ENCODE measurements around the gene ABO.
"Not testable (repeated sequence)": the region's sequence is repeated elsewhere in the genome, so short reads cannot be mapped to it uniquely, and the experiment has no call there.

ABO gene

GRCh38 chr9:133306242-133307204 is 31.5 kb upstream of the ABO start:
- no peak for DNase-seq (ENCODE audit: low read depth, low spot score)
- no peaks in the 10 kb centered on the region for H3K4me1 ChIP-seq (ENCODE audit: control insufficient read depth, insufficient read depth, low read length)
- no peaks in the 10 kb centered on the region for H3K27me3 ChIP-seq (ENCODE audit: control insufficient read depth, insufficient read depth, low read length)
- H3K27ac ChIP-seq (ENCODE audit: low read length), result no peak overlapping the region
- H3K36me3 ChIP-seq (ENCODE audit: control insufficient read depth, insufficient read depth, low read length), result no peaks in the 10 kb centered on the region
- H3K4me3 ChIP-seq (ENCODE audit: low read length), result no peak overlapping the region
- no CpG with 5 or more reads among the region's 31 CpGs for WGBS (ENCODE audit: insufficient coverage, insufficient read length)
- no peaks in the 10 kb centered on the region for H3K9me3 ChIP-seq (ENCODE audit: control insufficient read depth, insufficient read depth, low read length)

- DNase-seq (ENCODE audit: low read depth, low spot score), result no peak
- Histone ChIP-seq H3K4me3 (ENCODE audit: low read length) (no peak overlapping the region), H3K9me3 (ENCODE audit: control insufficient read depth, insufficient read depth, low read length) (no peaks in the 10 kb centered on the region), H3K36me3 (ENCODE audit: control insufficient read depth, insufficient read depth, low read length) (no peaks in the 10 kb centered on the region), H3K27me3 (ENCODE audit: control insufficient read depth, insufficient read depth, low read length) (no peaks in the 10 kb centered on the region), H3K4me1 (ENCODE audit: control insufficient read depth, insufficient read depth, low read length) (no peaks in the 10 kb centered on the region), H3K27ac (ENCODE audit: low read length) (no peak overlapping the region)
- WGBS (ENCODE audit: insufficient coverage, insufficient read length), result no CpG with 5 or more reads among the region's 23 CpGs
Observed at GRCh38 chr9:133305731-133306130, 30.7 kb upstream of the ABO start.

DNA sequence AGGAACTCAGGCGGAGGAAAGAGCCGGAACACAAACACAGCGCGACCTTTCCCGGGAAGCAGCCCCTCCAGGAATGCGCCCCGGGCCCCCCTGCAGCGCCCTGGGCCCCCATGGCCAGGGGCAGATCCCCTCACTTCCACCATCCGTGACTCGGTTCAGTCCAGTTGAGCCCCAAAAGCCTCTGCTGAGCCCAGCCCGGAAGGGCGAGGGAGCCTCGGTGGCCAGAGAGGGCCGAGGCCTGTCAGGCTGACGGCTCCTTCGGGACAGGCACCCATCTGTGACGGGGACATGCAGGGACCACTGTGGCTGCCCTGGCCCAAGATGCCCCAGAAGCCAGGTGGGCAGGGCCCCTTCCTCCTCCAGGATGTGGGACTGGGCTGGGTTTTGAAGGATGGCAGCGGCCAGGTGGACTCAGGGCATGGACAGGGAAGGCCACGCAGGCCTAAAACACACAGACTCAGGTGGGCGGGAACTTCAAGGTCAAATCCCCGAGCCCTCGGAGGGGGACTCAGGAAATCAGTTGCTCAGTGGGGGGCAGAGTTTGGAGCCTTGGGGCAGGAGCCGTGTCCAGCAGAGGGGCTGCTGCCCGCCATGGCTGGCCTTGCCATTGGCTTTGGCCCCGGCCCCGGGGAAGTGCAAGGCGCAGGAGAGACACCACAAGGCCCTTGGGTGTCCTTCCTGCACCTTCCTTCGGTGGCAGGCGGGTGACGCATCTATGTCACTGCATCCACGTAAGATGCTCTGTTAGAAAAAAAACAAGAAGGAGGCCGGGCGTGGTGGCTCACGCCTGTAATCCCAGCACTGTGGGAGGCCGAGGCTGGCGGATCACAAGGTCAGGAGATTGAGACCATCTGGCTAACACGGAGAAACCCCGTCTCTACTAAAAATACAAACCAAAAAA is 29.7 kb upstream of the ABO start:
- Histone ChIP-seq H3K36me3 (ENCODE audit: control insufficient read depth, insufficient read depth, low read length) (no peaks in the 10 kb centered on the region), H3K27ac (ENCODE audit: low read length) (no peak overlapping the region), H3K27me3 (ENCODE audit: control insufficient read depth, insufficient read depth, low read length) (no peaks in the 10 kb centered on the region), H3K9me3 (ENCODE audit: control insufficient read depth, insufficient read depth, low read length) (no peaks in the 10 kb centered on the region), H3K4me3 (ENCODE audit: low read length) (no peak overlapping the region), H3K4me1 (ENCODE audit: control insufficient read depth, insufficient read depth, low read length) (no peaks in the 10 kb centered on the region)
- WGBS (ENCODE audit: insufficient coverage, insufficient read length), result no CpG with 5 or more reads among the region's 38 CpGs
- DNase-seq (ENCODE audit: low read depth, low spot score), result no peak

- Histone ChIP-seq H3K4me3 (ENCODE audit: low read length) (no peak overlapping the region), H3K4me1 (ENCODE audit: control insufficient read depth, insufficient read depth, low read length) (no peaks in the 10 kb centered on the region), H3K36me3 (ENCODE audit: control insufficient read depth, insufficient read depth, low read length) (no peaks in the 10 kb centered on the region), H3K27me3 (ENCODE audit: control insufficient read depth, insufficient read depth, low read length) (no peaks in the 10 kb centered on the region), H3K27ac (ENCODE audit: low read length) (no peak overlapping the region), H3K9me3 (ENCODE audit: control insufficient read depth, insufficient read depth, low read length) (no peaks in the 10 kb centered on the region)
- no CpG with 5 or more reads among the region's 13 CpGs for WGBS (ENCODE audit: insufficient coverage, insufficient read length)
- DNase-seq (ENCODE audit: low read depth, low spot score), result no peak
Observed at GRCh38 chr9:133304158-133304470, 29.1 kb upstream of the ABO start.

- Histone ChIP-seq H3K36me3 (ENCODE audit: control insufficient read depth, insufficient read depth, low read length) (no peaks in the 10 kb centered on the region), H3K27me3 (ENCODE audit: control insufficient read depth, insufficient read depth, low read length) (no peaks in the 10 kb centered on the region), H3K27ac (ENCODE audit: low read length) (no peak overlapping the region), H3K4me1 (ENCODE audit: control insufficient read depth, insufficient read depth, low read length) (no peaks in the 10 kb centered on the region), H3K4me3 (ENCODE audit: low read length) (no peak overlapping the region), H3K9me3 (ENCODE audit: control insufficient read depth, insufficient read depth, low read length) (no peaks in the 10 kb centered on the region)
- no CpG with 5 or more reads among the region's 26 CpGs for WGBS (ENCODE audit: insufficient coverage, insufficient read length)
- no peak for DNase-seq (ENCODE audit: low read depth, low spot score)
Observed at GRCh38 chr9:133303266-133304157, 28.5 kb upstream of the ABO start.

GRCh38 chr9:133301253-133302230 is 26.5 kb upstream of the ABO start:
- no CpG with 5 or more reads among the region's 13 CpGs for WGBS (ENCODE audit: insufficient coverage, insufficient read length)
- no peaks in the 10 kb centered on the region for H3K4me1 ChIP-seq (ENCODE audit: control insufficient read depth, insufficient read depth, low read length)

DNA sequence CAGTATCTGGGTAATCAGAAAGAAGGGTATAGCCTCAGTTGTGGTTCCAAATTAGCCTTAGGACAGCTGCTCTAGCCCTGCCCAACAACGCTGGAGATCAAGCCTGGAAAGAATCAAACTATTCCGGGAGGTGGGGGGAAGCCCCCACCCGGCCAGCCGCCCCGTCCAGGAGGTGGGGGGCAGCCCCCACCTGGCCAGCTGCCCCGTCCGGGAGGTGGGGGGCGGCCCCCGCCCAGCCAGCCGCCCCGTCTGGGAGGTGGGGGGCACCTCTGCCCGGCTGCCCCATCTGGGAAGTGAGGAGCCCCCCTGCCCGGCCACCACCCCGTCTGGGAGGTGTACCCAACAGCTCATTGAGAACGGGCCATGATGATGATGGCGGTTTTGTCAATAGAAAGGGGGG is 25.0 kb upstream of the ABO start:
- not testable (repeated sequence) for H3K4me1 ChIP-seq (ENCODE audit: control insufficient read depth, insufficient read depth, low read length); H3K9me3 ChIP-seq (ENCODE audit: control insufficient read depth, insufficient read depth, low read length); DNase-seq (ENCODE audit: low read depth, low spot score); H3K27me3 ChIP-seq (ENCODE audit: control insufficient read depth, insufficient read depth, low read length); H3K27ac ChIP-seq (ENCODE audit: low read length); H3K4me3 ChIP-seq (ENCODE audit: low read length); H3K36me3 ChIP-seq (ENCODE audit: control insufficient read depth, insufficient read depth, low read length)
- no CpG with 5 or more reads among the region's 16 CpGs for WGBS (ENCODE audit: insufficient coverage, insufficient read length)

More at GRCh38 chr9:133301253-133302230, 26.5 kb upstream of the ABO start:
- no peak overlapping the region for H3K4me3 ChIP-seq (ENCODE audit: low read length)
- no peaks in the 10 kb centered on the region for H3K36me3 ChIP-seq (ENCODE audit: control insufficient read depth, insufficient read depth, low read length)
- H3K9me3 ChIP-seq (ENCODE audit: control insufficient read depth, insufficient read depth, low read length), result no peaks in the 10 kb centered on the region
- no peak for DNase-seq (ENCODE audit: low read depth, low spot score)
- H3K27ac ChIP-seq (ENCODE audit: low read length), result no peak overlapping the region
- H3K27me3 ChIP-seq (ENCODE audit: control insufficient read depth, insufficient read depth, low read length), result no peaks in the 10 kb centered on the region

DNA sequence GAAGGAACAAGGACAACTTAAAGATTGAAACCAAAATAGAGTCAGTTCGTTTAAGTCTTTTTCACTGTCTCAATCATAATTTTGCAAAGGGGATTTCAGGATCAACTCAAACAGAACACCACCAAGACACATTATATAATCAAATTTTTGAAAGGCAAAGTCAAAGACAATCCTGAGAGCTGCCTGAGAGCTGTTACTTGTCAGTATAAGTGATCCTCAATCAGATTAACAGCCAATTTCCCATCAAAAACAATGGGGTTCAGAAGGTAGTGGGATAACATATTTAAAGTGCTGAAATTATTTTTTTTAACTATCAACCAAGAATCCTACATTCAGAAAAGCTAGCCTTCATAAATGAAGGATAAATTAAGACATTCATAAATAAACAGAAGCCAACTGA is 19.3 kb upstream of the ABO start:
- no CpG with 5 or more reads among the region's 1 CpG for WGBS (ENCODE audit: insufficient coverage, insufficient read length)
- Histone ChIP-seq H3K36me3 (ENCODE audit: control insufficient read depth, insufficient read depth, low read length) (no peaks in the 10 kb centered on the region), H3K4me1 (ENCODE audit: control insufficient read depth, insufficient read depth, low read length) (no peaks in the 10 kb centered on the region), H3K27me3 (ENCODE audit: control insufficient read depth, insufficient read depth, low read length) (no peaks in the 10 kb centered on the region), H3K4me3 (ENCODE audit: low read length) (no peak overlapping the region), H3K9me3 (ENCODE audit: control insufficient read depth, insufficient read depth, low read length) (no peaks in the 10 kb centered on the region), H3K27ac (ENCODE audit: low read length) (no peak overlapping the region)
- no peak for DNase-seq (ENCODE audit: low read depth, low spot score)

GRCh38 chr9:133290751-133291302 is 15.8 kb upstream of the ABO start:
- H3K9me3 ChIP-seq (ENCODE audit: control insufficient read depth, insufficient read depth, low read length), result no peaks in the 10 kb centered on the region
- H3K27me3 ChIP-seq (ENCODE audit: control insufficient read depth, insufficient read depth, low read length), result no peaks in the 10 kb centered on the region

More at GRCh38 chr9:133290751-133291302, 15.8 kb upstream of the ABO start:
- Histone ChIP-seq H3K4me1 (ENCODE audit: control insufficient read depth, insufficient read depth, low read length) (no peaks in the 10 kb centered on the region), H3K36me3 (ENCODE audit: control insufficient read depth, insufficient read depth, low read length) (no peaks in the 10 kb centered on the region), H3K4me3 (ENCODE audit: low read length) (no peak overlapping the region), H3K27ac (ENCODE audit: low read length) (no peak overlapping the region)
- WGBS (ENCODE audit: insufficient coverage, insufficient read length), result no CpG with 5 or more reads among the region's 2 CpGs
- no peak for DNase-seq (ENCODE audit: low read depth, low spot score)

All from iPS DF 6.9 (cell line).